ENCODE data around the gene BAZ1B.
"Not testable (repeated sequence)": the region's sequence is repeated elsewhere in the genome, so short reads cannot be mapped to it uniquely, and the experiment has no call there.

Gene BAZ1B

DNA sequence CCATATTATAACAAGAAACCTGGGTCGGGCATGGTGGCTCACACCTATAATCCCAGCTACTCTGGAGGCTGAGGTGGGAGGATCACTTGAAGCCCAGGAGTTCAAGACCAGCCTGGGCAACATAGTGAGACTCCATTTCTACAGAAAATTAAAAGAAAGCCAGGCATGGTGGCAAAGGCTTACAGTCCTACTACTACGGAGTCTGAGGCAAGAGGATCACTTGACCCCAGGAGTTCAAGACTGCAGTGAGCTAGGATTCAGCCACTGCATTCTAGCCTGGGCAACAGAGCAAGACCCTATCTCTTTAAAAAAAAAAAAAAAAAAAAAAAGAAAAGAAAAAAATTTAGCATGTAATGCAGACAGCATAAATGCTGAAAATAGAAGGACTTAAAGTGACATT lies 16.4 kb upstream of the BAZ1B start:
- not testable (repeated sequence) for DNase-seq (ENCODE audit: low read depth in 3 of 3)

DNA sequence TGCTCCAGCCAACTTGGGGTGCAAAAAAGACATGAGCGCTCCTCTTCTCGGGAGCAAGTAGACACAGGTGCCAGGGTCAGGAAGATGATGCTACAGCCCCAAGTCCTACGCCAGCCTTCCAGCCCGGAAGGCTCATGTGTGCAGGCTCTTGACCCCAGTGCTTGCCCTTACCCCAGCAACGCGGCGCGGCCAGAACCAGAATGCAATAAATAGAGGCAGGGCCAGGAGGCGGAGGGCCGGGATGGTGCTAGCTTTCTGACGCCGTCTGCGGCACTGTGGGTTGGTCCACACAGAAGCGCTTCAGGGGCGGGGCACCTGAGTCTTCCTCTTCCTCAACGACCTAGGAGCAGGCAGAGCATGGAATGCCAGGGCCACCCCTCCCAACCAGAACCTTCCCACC lies 15.0 kb upstream of the BAZ1B start:
- no peak for DNase-seq (ENCODE audit: low read depth in 3 of 3)

DNA sequence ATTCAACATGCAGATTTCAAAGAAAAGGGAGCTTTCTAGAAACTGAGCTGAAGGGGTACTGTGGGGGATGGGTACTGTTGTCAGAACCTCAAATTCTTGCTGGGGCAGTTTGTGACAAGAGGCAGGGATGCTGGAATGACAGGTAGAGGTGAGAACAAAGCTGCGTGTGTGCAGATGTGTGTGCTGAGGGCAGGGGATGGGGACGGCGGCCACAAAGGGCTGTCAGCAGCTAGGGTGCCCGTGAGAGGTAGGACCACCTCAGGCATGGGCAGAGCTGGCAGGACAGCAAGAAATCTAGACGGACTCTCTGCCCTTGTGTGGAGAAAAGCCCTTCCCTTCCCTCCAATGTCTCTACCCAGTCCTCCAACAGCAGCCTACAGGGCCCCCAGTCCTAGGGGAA lies 14.4 kb upstream of the BAZ1B start:
- no peak for DNase-seq (ENCODE audit: low read depth in 3 of 3)

DNA sequence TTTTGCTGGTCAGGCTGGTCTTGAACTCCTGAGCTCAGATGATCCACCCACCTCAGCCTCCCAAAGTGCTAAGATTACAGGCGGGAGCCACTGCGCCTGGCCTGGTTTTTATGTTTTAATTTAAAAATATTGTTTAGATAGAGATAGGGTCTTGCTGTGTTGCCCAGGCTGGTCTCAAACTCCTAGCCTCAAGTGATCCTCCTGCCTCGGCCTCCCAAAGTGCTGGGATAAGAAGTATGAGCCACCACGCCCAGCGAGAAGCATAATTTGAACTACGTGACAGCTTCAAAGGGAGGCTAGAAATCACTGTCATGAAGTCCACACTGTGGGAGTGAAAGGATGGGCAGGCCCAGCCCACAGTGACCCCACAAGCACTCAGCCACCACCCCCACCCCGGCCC lies 13.8 kb upstream of the BAZ1B start:
- DNase-seq (ENCODE audit: low read depth in 3 of 3): not testable (repeated sequence)

DNA sequence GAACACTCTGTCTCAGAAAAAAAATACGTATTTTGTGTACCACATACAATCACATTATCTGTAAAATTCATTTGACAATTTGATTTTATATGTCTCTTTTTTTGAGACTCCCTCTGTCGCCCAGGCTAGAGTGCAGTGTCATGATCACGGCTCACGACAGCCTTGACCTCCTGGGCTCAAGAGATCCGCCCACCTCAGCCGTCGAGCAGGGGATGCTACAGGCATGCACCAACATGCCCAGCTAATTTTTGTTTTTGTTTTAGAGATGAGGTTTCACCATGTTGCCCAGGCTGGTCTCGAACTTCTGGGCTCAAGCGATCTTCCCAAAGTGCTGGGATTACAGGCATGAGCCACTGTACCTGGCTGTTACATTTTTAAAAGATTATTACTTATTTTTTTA lies 11.6 kb upstream of the BAZ1B start:
- DNase-seq (ENCODE audit: low read depth in 3 of 3): no peak

DNA sequence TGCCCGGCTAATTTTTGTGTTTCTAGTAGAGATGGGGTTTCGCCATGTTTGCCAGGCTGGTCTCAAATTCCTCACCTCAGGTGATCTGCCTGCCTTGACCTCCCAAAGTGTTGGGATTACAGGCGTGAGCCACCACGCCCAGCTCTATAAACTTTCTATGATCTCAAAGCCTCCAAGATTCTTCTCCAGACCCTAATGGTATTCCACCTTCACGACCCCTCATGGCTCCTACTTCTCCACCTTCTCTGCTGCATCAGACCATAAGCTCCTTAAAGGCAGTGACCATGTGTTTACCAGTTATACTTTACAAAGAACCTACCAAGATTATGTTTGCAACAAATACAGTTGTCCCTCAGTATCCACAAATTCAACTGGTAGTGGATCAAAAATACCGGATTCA lies 10.1 kb upstream of the BAZ1B start:
- DNase-seq (ENCODE audit: low read depth in 3 of 3): no peak

DNA sequence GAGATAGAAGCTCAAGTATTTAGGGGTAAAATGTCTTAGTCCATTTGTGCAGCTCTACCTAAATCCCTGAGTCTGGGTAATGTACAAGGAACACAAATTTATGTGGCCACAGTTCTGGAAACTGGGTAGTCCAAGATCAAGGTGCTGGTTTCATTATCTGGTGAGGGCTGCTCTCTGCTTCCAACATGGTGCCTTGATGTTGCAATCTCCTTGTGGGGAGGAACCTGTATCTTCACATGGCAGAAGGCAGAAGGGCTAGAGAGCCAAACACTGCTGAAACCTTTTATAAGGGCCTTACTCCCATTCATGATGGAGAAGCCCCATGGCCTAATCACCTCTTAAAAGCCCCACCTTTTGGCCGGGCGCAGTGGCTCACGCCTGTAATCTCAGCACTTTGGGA lies 8.7 kb upstream of the BAZ1B start:
- DNase-seq (ENCODE audit: low read depth in 3 of 3): no peak

DNA sequence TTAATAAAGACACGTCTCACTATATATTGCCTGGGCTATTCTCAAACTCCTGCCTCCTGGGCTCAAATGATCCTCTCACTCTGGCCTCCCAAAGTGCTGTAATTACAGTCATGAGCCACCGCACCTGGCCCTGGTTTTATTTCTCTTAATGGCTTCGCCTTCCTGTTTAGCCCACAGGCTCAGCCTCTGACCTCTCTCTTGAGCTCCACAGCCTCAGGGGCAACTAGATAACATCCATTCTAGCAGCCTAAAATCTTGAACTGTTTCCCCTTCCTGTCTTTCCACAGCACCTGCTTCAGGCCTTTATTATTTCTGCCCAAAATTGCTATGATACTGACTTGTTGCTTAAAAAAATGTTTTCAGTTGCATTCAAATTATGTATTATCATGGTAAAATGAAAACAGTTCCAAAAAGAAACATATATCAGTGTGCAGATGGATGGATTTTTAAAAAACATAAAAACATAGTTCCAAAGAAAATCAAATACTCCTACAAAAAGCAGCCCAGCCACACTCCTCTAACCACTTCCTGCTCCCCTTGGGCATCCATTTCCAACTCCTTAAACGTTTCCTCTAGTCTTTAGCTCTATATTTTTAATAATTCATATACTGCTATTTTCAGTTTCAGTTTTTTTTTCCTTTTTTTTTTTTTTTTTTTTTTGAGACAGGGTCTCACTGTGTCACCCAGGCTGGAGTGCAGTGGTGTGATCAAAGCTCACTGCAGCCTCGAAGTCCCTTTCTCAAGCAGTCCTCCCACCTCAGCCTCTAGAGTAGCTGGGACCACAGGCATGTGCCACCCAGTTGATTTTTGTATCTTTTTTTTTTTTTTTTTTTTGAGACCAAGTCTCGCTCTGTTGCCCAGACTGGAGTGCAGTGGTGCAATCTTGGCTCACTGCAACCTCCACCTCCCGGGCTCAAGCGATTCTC lies 5.1 kb upstream of the BAZ1B start:
- no peak for DNase-seq (ENCODE audit: low read depth in 3 of 3)

DNA sequence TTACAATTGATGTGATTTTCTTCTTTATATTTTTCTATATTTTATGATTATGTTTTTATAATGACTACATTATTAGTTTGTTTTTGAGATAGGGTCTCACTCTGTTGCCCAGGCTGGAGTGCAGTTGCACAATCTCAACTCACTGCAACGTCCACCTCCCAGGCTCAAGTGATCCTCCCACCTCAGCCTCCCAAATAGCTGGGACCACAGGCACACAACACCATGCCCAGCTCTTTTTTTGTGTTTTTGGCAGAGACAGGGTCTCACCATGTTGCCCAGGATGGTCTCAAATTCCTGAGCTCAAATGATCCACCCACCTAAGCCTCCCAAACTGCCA lies 4.0 kb upstream of the BAZ1B start:
- DNase-seq (ENCODE audit: low read depth in 3 of 3): not testable (repeated sequence)

DNA sequence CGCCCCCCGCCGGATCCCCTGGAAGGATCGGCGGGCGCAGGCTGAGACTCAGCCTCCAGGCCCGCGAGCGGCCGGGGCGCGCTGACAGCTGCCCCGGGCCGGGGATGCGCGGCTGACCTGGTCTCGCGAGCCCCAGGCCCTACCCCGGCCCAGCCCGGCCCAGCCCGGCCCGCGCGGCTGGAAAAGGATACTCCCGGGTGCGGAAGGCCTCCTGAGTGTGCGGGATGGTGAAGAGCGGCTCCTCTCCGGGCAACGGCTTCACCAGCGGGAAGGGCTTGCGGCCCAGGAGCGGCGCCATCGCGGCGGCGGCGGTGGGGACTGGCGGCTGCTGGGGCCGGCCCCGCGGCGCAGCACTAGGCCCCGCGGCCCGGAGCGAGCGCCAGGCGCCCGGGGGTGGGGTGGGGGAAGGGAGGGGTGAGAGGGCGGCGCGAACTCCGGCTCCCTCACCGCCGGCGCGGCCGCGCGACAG lies 423 bp downstream of the BAZ1B start:
- peak; percentile 26 to 70 (median 31) for DNase-seq (ENCODE audit: low read depth in 3 of 3)

DNA sequence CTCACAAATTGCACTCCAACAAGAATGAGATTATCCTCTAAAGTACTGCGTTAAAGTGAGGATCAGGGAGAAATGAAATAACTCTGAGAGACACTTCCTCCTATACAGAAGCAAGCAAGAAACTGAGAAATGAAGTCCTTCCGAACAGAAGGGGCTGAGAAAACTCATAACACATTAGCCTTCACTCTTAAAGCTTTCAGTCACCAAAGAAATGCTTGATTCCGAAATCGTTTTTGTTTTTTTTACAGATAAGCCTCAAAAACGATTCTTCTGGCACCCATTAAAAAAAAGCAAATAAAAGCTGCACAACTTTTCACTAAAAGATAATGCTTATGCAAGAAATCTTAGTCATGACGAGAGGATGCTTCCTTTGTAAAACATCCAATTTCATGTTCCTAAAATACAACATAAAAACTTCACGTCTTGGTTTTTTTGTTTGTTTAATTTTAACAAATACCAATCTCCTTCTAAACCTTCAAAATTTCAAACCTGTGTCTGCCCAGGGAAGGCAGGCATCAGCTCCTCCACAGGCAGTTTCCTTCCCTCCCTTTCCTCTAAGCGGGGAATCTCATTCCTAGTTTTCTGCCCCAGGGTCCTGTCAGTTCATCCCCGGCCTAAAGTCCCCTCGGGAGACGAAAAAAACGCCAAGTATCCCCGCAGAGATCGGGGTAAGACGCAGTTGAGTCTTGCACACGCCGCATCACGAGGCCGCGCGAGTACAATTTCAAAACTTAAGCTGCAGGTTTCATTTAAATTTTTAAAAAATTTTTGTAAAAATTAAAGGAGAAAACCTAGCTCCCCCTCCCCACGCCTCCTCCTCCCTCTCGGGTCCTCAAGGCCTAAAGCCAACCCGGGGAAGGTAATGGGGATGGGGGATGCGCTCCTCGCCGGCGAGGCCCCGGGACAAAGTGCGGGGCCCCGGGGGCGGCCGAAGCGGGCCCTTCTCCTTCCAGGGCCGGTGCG lies 1.1 kb downstream of the BAZ1B start:
- no peak for DNase-seq (ENCODE audit: low read depth in 3 of 3)

DNA sequence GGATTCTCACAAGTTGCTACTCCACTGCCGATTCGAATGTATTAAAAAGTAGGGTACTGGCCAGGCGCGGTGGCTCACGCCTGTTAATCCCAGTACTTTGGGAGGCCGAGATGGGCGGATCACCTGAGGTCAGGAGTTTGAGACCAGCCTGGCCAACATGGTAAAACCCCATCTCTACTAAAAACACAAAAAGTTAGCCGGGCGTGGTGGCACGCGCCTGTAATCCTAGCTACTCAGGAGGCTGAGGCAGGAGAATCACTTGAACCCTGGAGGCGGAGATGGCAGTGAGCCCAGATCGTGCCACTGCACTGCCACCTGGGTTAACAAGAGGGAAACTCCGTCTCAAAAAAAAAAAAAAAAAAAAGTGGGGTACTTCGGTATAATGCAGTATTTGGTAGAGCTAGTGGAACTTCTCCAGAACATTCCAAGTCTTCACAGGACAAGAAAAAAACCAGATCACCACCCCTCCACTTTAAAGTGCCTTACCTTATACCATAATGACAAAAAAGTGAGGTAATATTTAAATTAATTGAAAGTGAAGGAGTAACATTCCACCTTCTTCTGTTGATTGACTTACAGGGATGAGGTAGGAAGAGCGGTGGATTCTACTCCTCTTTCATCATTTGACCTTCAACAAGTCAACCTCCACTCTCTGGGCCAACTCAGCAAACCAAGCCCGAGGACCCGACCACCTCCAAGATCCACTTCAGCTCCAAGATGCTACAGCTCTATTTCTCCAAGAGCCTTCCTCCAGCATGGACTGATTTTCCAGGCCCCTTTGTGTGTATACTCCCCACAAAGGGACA lies 2.0 kb downstream of the BAZ1B start:
- DNase-seq (ENCODE audit: low read depth in 3 of 3): peak in 1 of 3 experiments; percentile 21

DNA sequence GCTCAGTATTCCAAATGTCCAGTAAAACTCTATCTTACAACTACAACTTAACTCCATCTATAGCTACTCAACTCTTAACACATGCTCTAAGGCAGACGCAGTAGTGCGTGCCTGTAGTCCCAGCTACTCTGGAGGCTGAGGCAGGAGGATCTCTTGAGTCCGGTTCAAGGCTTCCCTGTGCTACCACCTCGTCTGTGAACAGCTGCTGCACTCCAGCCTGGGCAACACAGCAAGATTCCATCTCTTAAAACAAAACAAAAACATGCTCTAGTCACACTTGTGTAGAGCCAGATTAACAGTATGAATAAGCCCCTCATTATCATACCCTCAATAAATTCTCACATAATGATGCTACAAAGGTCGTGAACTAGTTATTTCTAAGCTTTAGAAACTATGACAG lies 3.6 kb downstream of the BAZ1B start:
- DNase-seq (ENCODE audit: low read depth in 3 of 3): no peak

DNA sequence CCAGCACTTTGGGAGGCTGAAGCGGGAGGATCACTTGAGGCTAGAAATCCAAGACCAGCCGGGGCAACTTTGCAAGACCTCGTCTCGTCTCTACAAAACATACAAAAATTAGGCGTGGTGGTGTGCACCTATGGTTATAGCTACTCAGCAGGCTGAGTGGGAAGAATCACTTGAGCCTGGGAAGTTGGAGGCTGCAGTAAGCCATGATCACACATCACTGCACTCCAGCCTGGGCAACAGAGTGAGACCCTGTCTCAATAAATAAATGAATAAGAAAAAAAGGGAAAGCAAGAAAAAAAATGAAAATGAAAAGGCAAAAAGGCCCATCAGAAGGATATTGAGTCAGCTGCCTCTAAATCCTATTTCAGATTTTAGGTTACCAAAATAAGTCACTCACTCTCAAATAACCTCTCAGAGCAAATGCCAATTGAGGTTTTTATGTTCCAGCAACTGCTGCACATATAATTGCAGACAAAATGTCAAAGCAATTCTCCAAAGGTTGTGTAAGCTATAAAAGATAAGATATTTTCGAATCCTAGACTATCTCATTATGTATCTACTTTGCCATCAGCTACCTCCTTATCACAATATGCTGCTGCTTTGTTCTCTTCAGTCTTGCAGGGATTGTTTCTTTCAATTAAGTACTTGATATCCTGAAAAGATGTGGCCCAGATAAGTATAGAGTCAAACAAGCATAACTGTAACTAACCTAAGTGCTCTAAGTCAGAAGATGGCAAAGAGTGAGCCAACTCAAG lies 4.7 kb downstream of the BAZ1B start:
- no peak for DNase-seq (ENCODE audit: low read depth in 3 of 3)

DNA sequence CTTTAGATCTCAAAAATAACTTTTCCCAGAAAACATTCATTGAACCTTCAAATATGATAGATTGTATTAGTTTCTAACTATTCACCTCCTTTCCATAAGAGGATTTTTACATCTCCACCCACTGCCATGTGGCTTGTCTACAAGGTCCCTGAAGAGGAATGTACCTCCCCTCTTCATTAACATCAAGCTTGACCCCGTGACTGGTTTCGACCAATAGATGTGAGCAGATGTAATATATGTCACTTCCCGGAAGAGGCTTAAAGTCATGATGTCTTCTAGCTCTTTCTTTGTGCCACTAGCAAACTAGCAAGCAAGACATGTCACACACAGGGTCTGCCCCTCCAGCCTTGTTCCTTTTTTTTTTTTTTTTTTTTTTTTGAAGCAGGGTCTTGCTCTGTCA lies 6.9 kb downstream of the BAZ1B start:
- no peak for DNase-seq (ENCODE audit: low read depth in 3 of 3)

DNA sequence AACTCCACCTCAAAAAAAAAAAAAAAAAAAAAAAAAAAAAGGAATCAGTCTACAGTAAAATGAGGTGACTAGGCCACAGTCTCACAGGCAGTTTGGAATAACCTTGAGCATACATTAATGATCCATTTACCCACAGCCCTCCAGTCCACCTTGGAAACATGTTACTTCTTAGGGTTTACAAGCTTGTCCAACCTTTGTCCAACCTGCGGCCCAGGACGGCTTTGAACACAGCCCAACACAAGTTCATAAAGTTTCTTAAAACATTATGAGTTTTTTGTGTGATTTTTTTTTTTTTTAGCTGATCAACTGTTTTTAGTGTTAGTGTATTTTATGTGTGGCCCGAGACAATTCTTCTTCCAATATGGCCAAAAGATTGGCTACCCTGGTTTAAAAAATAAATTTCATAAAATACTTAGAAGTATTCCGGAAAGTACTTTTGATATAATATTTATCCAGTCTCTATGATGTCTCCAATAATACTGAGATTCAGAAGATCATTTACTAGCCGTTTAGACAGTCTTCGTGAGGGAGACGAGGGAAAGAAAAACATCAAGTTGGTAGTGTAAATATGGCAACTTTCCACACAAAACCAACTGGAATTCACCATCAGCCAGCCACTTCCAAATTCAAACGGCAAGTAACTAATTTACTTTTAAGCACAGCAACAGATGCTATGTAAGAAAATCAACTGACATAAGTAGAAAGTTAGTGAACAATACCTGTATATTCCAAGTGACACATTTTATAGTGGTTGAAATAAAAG lies 9.9 kb downstream of the BAZ1B start:
- DNase-seq (ENCODE audit: low read depth in 3 of 3): no peak

DNA sequence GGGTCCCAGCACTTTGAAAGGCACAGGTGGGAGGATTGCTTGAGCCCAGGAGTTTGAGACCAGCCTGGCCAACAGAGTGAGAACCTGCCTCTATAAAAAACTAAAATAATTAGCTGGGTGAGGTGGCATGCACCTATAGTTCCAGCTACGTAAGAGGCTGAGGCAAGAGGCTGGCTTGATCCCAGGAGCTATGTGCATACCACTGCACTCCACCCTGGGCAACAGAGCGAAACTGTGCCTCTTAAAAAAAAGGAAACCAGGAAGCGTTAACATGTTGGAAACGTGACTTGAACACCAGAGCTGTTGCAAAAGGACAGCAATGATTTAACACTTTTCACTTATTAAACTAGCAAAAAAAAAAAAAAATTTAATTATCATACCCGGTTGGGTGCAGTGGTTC lies 12.6 kb downstream of the BAZ1B start:
- DNase-seq (ENCODE audit: low read depth in 3 of 3): no peak

DNA sequence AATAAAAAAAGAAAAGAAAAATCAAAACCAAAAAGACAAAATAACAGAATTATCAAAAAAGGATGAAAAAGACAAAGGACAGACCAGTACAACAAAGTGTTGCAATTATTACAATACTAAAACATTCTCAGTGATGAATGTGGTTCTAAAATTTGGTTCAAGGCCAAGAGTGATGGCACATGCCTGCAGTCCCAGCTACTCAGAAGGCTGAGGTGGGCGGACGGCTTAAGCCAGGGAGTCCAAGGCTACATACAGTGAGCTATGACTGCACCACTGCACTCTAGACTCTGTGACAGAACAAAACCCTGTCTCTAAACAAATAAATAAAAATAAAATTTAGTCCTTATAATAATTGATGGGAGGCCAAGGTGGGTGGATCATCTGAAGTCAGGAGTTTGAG lies 14.5 kb downstream of the BAZ1B start:
- DNase-seq (ENCODE audit: low read depth in 3 of 3): no peak

DNA sequence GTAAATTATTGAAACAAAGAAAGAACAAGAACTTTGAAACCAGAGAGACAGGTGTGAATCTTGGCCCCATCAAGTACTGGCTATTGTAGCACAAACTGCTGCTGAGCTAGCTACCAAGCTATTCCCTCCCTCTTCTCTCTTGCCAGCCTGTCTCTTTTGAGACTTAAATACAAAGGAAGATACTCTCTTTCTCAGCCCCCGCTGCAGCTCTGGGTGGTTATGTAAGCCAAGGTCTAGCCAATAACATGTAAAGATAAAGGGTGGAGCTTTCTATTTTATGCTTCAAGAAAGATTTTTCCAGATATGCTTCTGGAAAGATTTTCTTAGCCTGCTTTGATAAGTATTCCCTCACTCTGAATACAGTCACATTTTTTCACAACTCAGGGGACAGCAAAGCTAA lies 17.2 kb downstream of the BAZ1B start:
- no peak for DNase-seq (ENCODE audit: low read depth in 3 of 3)

DNA sequence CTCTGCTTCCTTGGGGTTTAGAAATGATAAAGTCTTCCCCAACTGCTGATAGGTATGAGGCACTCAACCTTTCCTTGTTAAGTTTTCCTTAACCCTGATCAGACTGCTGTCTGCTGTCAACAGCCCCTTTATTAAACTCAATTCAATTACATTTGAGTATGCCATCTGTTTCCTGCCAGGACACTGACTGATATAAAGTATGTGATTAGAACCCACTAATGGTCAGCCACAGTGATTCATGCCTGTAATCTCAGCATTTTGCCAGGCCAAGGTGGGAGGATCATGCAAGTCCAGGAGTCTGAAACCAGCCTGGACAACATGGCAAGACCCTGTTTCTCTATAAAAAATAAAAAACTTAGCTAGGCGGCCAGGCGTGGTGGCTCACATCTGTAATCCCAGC lies 18.1 kb downstream of the BAZ1B start:
- DNase-seq (ENCODE audit: low read depth in 3 of 3): no peak
